Upper lobe of left lung (tissue), 4 donors: ENCODE results near the gene ENTPD6.

Source experiments
- POLR2A ChIP-seq, 4 donors: fragments of 450-650 bp; IDR thresholded peaks; one replicate each; pipeline ENCODE4 v1.5.1; 2016 to 2017; ENCODE audit warnings: antibody characterized with exemption in 4 of 4, mild to moderate bottlenecking in 2 of 4
- POLR2AphosphoS5 ChIP-seq, 2 donors: sonication (generic); formaldehyde crosslinking; IDR thresholded peaks; one replicate each; pipeline ENCODE4 v1.5.1; 2017; ENCODE audit warnings: antibody characterized with exemption in 2 of 2
- TF ChIP-seq, protein P1 (sequence below), 6 experiments: fragments of 450-650 bp in 4 of 6; fragments of 200-600 bp in 2 of 6; sonication (generic) in 2 of 6; IDR thresholded peaks; one replicate each; pipeline ENCODE4 v1.5.1; 2016 to 2019; ENCODE audit warnings: antibody characterized with exemption in 6 of 6

DNA sequence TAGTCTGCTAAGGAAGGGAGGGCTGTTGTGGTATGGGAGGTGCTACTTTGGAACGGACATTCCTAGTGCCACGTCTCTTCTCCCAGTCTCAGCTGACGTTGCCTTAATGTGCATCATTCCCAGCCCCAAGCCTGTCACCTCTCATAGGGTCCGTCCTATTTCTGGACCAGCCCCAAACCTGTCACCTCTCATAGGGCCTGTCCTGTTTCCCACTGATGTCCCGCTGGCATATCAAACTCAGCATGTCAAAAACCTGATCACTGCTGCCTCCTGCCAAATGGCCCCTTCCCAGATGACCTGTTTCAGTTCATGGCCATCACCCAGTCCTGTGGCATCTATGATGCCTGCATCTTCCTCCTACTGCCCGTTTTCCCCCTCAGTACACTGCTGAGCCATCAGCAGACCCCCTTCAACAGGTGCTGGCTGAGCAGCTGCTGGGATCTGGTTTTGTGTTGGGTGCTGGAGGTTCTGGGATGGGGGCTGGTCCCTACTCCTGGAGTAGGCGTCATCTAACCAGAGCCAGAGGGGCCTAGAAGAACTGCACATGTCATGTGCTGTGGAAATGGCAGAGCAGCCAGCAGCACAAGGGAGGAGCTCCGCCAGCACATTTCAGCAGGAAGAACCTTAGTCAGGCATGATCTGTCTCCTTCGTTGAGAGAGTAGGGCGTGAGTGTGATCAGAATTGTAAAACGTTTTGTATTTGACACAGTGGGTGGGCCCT is 3.3 kb downstream of the ENTPD6 start:
- TF ChIP-seq POLR2AphosphoS5 (IDR thresholded peaks at IDR 0.05) (no peak), POLR2A (IDR thresholded peaks at IDR 0.05) (no peak)
- TF ChIP-seq, protein P1, sequence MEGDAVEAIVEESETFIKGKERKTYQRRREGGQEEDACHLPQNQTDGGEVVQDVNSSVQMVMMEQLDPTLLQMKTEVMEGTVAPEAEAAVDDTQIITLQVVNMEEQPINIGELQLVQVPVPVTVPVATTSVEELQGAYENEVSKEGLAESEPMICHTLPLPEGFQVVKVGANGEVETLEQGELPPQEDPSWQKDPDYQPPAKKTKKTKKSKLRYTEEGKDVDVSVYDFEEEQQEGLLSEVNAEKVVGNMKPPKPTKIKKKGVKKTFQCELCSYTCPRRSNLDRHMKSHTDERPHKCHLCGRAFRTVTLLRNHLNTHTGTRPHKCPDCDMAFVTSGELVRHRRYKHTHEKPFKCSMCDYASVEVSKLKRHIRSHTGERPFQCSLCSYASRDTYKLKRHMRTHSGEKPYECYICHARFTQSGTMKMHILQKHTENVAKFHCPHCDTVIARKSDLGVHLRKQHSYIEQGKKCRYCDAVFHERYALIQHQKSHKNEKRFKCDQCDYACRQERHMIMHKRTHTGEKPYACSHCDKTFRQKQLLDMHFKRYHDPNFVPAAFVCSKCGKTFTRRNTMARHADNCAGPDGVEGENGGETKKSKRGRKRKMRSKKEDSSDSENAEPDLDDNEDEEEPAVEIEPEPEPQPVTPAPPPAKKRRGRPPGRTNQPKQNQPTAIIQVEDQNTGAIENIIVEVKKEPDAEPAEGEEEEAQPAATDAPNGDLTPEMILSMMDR (IDR thresholded peaks at IDR 0.05), result no peak
